Measurements from ENCODE around the gene HIPK2.

The HIPK2 gene

GRCh38 chr7:139682136-139683013 is 95.4 kb downstream of the HIPK2 start:
- TF ChIP-seq, protein P1, sequence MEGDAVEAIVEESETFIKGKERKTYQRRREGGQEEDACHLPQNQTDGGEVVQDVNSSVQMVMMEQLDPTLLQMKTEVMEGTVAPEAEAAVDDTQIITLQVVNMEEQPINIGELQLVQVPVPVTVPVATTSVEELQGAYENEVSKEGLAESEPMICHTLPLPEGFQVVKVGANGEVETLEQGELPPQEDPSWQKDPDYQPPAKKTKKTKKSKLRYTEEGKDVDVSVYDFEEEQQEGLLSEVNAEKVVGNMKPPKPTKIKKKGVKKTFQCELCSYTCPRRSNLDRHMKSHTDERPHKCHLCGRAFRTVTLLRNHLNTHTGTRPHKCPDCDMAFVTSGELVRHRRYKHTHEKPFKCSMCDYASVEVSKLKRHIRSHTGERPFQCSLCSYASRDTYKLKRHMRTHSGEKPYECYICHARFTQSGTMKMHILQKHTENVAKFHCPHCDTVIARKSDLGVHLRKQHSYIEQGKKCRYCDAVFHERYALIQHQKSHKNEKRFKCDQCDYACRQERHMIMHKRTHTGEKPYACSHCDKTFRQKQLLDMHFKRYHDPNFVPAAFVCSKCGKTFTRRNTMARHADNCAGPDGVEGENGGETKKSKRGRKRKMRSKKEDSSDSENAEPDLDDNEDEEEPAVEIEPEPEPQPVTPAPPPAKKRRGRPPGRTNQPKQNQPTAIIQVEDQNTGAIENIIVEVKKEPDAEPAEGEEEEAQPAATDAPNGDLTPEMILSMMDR (conservative IDR thresholded peaks at IDR 0.05; ENCODE audit: low read depth), result no peak
- ChIA-PET POLR2A (ENCODE audit: low non-redundant PET) (no interaction called here), CTCF (no interaction called here)
- no peak for DNase-seq (ENCODE audit: low spot score)
- H3K27ac ChIP-seq, result peak overlapping the region; percentile 90

DNA sequence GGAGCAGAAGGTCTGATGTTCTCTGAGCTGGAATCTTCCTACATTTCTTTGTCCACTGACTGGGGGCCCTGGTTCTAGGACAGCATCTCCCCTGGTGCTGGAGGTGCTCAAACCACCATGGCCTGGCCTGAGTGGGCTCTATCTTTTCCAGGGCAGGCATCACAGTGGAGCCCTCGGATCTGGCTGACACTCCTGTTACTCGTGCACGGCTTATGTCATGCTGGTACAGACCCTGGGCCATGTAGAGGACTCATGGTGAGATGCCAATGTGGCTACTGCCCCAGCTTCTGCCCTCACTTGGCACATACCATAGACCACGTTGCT is 96.0 kb downstream of the HIPK2 start:
- POLR2A ChIA-PET (ENCODE audit: low non-redundant PET), result no interaction called here
- TF ChIP-seq, protein P1 (conservative IDR thresholded peaks at IDR 0.05; ENCODE audit: low read depth), result no peak
- peak overlapping the region; percentile 90 for H3K27ac ChIP-seq
- CTCF ChIA-PET, result no interaction called here
- no peak for DNase-seq (ENCODE audit: low spot score)

DNA sequence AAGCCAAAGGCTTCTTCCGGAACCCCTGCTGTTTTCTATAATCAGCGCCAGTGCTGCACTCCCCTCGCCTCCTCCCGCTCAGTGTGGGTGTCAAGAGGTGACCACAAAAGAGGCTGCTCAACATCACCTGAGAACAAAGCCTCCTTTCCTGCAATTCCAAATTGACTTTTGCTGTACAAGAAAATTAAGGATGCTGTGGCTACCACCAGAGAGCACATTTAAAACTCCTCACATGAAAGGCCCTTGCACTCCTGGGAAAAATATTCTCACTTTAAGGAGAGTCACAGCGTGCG is 96.4 kb downstream of the HIPK2 start:
- TF ChIP-seq, protein P1 (conservative IDR thresholded peaks at IDR 0.05; ENCODE audit: low read depth), result no peak
- DNase-seq (ENCODE audit: low spot score), result no peak
- ChIA-PET CTCF (no interaction called here), POLR2A (ENCODE audit: low non-redundant PET) (no interaction called here)
- H3K27ac ChIP-seq, result peak overlapping the region; percentile 90

- H3K27ac ChIP-seq, result peak overlapping the region; percentile 90
- peak; percentile 85 for DNase-seq (ENCODE audit: low spot score)
- ChIA-PET POLR2A (ENCODE audit: low non-redundant PET) (no interaction called here), CTCF (interaction anchor here (0.6 kb wide), 2 partner anchors 98 to 810 kb away, joined by 3 read pairs; no protein-coding TSS in a partner anchor)
- TF ChIP-seq, protein P1 (conservative IDR thresholded peaks at IDR 0.05; ENCODE audit: low read depth), result no peak
Observed at GRCh38 chr7:139680676-139681462, 96.9 kb downstream of the HIPK2 start.

DNA sequence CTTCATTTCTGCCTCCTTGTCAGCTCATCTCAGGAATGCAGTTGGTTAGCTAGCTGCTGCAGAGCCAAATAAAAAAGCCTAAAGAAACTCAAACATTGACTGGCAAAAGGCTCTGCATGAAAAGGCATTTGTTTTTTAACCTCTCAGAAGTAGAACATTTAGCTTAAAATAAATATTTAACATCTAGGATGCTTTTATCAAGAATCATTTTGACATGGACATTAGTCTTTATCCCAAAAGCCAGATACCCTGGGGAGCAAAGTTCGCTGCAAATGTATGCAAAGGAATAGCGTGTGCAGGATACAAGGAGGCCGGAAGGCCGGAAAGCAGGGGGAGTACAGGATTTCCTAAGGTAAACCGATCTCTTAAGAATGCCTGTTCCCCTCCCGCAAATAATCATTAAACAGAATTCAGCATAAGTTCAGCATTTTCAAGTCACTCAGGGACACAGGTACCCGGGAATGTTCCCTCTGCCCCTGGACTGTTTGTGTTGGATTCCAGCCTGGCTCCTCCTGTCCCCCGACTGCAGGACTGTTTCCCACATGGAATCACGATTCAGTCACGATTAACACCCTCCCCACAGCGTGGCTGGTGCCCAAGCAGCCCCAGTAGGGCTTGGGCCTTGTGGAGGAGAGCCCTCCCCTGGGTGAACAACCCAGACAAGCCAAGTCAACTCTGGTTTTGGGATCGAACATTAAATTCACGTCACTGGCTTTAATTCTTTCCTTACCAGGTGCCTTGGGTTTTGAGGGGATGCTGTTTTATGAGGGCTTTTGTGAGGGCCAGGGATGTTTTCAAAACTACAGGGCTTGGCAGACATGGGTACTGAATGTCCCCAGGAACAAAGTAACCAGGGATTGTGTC is 97.8 kb downstream of the HIPK2 start:
- DNase-seq (ENCODE audit: low spot score), result no peak
- POLR2A ChIA-PET (ENCODE audit: low non-redundant PET), result no interaction called here
- CTCF ChIA-PET, result no interaction called here
- TF ChIP-seq, protein P1 (conservative IDR thresholded peaks at IDR 0.05; ENCODE audit: low read depth), result no peak
- peak overlapping the region; percentile 90 for H3K27ac ChIP-seq

DNA sequence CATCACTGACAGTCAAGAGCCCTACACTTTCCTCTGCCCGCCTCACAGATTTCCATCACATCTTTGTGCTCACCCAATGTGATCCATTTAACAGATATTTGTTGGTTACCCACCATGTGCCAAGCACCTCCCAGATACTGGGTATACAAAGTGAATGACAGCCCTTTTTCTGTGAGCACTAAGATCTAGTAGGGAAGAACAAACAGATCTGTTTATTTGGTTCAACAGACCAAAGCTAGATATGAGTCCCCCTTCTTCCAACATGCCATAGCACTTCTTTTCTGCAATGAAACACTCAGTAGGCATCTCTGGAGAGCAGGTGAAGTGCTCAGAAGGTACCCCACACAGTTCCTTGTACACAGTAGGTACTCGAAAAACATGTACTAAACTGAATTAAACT is 101.4 kb downstream of the HIPK2 start:
- CTCF ChIA-PET, result no interaction called here
- no peak for DNase-seq (ENCODE audit: low spot score)
- TF ChIP-seq, protein P1 (conservative IDR thresholded peaks at IDR 0.05; ENCODE audit: low read depth), result no peak
- POLR2A ChIA-PET (ENCODE audit: low non-redundant PET), result no interaction called here
- H3K27ac ChIP-seq, result no peak overlapping the region
